Pulmonary artery endothelial cell (primary cell): ENCODE data around the gene STAT3. TPM values are rescaled to one million over a fixed set of nuclear protein-coding genes. Genes with fewer than 3 reads are reported as not detected.
"Not testable (repeated sequence)": the region's sequence is repeated elsewhere in the genome, so short reads cannot be mapped to it uniquely, and the experiment has no call there.

ENCODE experiments used
- DNase-seq: peaks from one replicate; pipeline ENCODE4 v3.0.0-alpha.2; 2011; ENCODE audit warnings: low read depth, low spot score
- total RNA-seq: library from RNA; depleted of rRNA; stranded (reverse); fragments of >200 nt; gene quantifications from 2 replicates; pipeline ENCODE4 v1.2.3, GENCODE V29; 2014

The STAT3 gene
- 99.0 and 132 TPM in 2 replicates for total RNA-seq

GRCh38 chr17:42388381-42389134, at the start of gene STAT3:
TSS of gene STAT3 (minus strand) at chr17:42388442. CDS start at chr17:42348516, 39,926 bp downstream.
- peak; percentile 99 for DNase-seq

GRCh38 chr17:42436391-42436790, 48.1 kb upstream of the STAT3 start:
- peak; percentile 90 for DNase-seq

GRCh38 chr17:42431758-42432161, 43.5 kb upstream of the STAT3 start:
- no peak for DNase-seq

- no peak for DNase-seq
Measured at GRCh38 chr17:42429726-42430447, 41.6 kb upstream of the STAT3 start.

GRCh38 chr17:42428141-42428944, 40.1 kb upstream of the STAT3 start:
- peak; percentile 61 for DNase-seq

- no peak for DNase-seq
Measured at GRCh38 chr17:42424991-42425610, 36.9 kb upstream of the STAT3 start.

GRCh38 chr17:42423766-42424165, 35.5 kb upstream of the STAT3 start:
- no peak for DNase-seq

- peak; percentile 87 for DNase-seq
Measured at GRCh38 chr17:42422958-42423712, 34.9 kb upstream of the STAT3 start, which contains the start of gene CAVIN1. TSS of gene CAVIN1 (minus strand) at chr17:42423256. CDS start at chr17:42423097, 159 bp downstream.

- no peak for DNase-seq
Measured at GRCh38 chr17:42422412-42422957, 34.2 kb upstream of the STAT3 start.

- no peak for DNase-seq
Measured at GRCh38 chr17:42421507-42422338, 33.5 kb upstream of the STAT3 start.

GRCh38 chr17:42421136-42421506, 32.9 kb upstream of the STAT3 start:
- DNase-seq, result no peak

GRCh38 chr17:42417981-42418380, 29.7 kb upstream of the STAT3 start:
- DNase-seq, result not testable (repeated sequence)

- DNase-seq, result no peak
Measured at GRCh38 chr17:42414704-42415409, 26.6 kb upstream of the STAT3 start.

- DNase-seq, result no peak
Measured at GRCh38 chr17:42413464-42414040, 25.3 kb upstream of the STAT3 start.

- DNase-seq, result no peak
Measured at GRCh38 chr17:42411905-42412679, 23.9 kb upstream of the STAT3 start.

- no peak for DNase-seq
Measured at GRCh38 chr17:42411361-42411760, 23.1 kb upstream of the STAT3 start.

- DNase-seq, result no peak
Measured at GRCh38 chr17:42410319-42410685, 22.1 kb upstream of the STAT3 start.
